IPS-18c (cell line): ENCODE results near the gene SLC25A14.
"Not testable (repeated sequence)": the region's sequence is repeated elsewhere in the genome, so short reads cannot be mapped to it uniquely, and the experiment has no call there.

Experiments used
- H3K4me3 ChIP-seq: 2 replicates; pipeline ENCODE4 v1.7.0; 2013; ENCODE audit warnings: low read depth, mild to moderate bottlenecking, low read length, moderate library complexity; ENCODE audit not compliant: insufficient read depth
- H3K9me3 ChIP-seq: one replicate; pipeline ENCODE4 v1.6.1; 2013; ENCODE audit warnings: mild to moderate bottlenecking, low read length, moderate library complexity; ENCODE audit not compliant: control insufficient read depth, insufficient read depth

Gene SLC25A14

GRCh38 chrX:130339408-130340222, at the start of gene SLC25A14:
Gene SLC25A14, plus strand, starts transcription at chrX:130339919. Its CDS starts 360 bp downstream, at chrX:130340279.
- Histone ChIP-seq H3K4me3 (peak within 1 kb of the TSS; percentile 49), H3K9me3 (peaks cover 7% of the 10 kb centered on the region)

- peaks cover 5% of the 10 kb centered on the region for H3K9me3 ChIP-seq
- no peak overlapping the region for H3K4me3 ChIP-seq
Measured at GRCh38 chrX:130295519-130296296, 44.0 kb upstream of the SLC25A14 start.

- H3K4me3 ChIP-seq = no peak overlapping the region
- H3K9me3 ChIP-seq = peaks cover 5% of the 10 kb centered on the region
Measured at GRCh38 chrX:130296297-130296678, 43.4 kb upstream of the SLC25A14 start.

- Histone ChIP-seq H3K4me3 (no peak overlapping the region), H3K9me3 (peaks cover 5% of the 10 kb centered on the region)
Measured at GRCh38 chrX:130296743-130297142, 43.0 kb upstream of the SLC25A14 start.

- no peak overlapping the region; the same call in 1 of the 2 replicates for H3K4me3 ChIP-seq
- H3K9me3 ChIP-seq = peaks cover 5% of the 10 kb centered on the region
Measured at GRCh38 chrX:130299279-130300009, 40.3 kb upstream of the SLC25A14 start.

- peaks cover 5% of the 10 kb centered on the region for H3K9me3 ChIP-seq
Measured at GRCh38 chrX:130300010-130300282, 39.8 kb upstream of the SLC25A14 start.

GRCh38 chrX:130301405-130301804, 38.3 kb upstream of the SLC25A14 start:
- Histone ChIP-seq H3K4me3 (no peak overlapping the region), H3K9me3 (peaks cover 5% of the 10 kb centered on the region)

More at GRCh38 chrX:130300010-130300282, 39.8 kb upstream of the SLC25A14 start:
- H3K4me3 ChIP-seq = no peak overlapping the region

GRCh38 chrX:130301977-130302376, 37.7 kb upstream of the SLC25A14 start:
- peaks cover 5% of the 10 kb centered on the region for H3K9me3 ChIP-seq
- no peak overlapping the region for H3K4me3 ChIP-seq

- Histone ChIP-seq H3K9me3 (no peaks in the 10 kb centered on the region), H3K4me3 (no peak overlapping the region)
Measured at GRCh38 chrX:130304587-130305368, 34.9 kb upstream of the SLC25A14 start.

GRCh38 chrX:130319886-130320285, 19.8 kb upstream of the SLC25A14 start:
- H3K4me3 ChIP-seq, H3K9me3 ChIP-seq: not testable (repeated sequence)

GRCh38 chrX:130321550-130321949, 18.2 kb upstream of the SLC25A14 start:
- peaks cover 4% of the 10 kb centered on the region for H3K9me3 ChIP-seq
- no peak overlapping the region for H3K4me3 ChIP-seq

- H3K4me3 ChIP-seq = no peak overlapping the region
- peaks cover 3% of the 10 kb centered on the region for H3K9me3 ChIP-seq
Measured at GRCh38 chrX:130330146-130330545, 9.6 kb upstream of the SLC25A14 start.

GRCh38 chrX:130330706-130331105, 9.0 kb upstream of the SLC25A14 start:
- Histone ChIP-seq H3K9me3 (peaks cover 3% of the 10 kb centered on the region), H3K4me3 (no peak overlapping the region)

GRCh38 chrX:130336531-130336930, 3.2 kb upstream of the SLC25A14 start:
- no peak overlapping the region for H3K4me3 ChIP-seq

GRCh38 chrX:130338869-130339268, 850 bp upstream of the SLC25A14 start:
- H3K4me3 ChIP-seq = not testable (repeated sequence)

More at GRCh38 chrX:130336531-130336930, 3.2 kb upstream of the SLC25A14 start:
- H3K9me3 ChIP-seq = peaks cover 3% of the 10 kb centered on the region

GRCh38 chrX:130340271-130340670, 552 bp downstream of the SLC25A14 start:
- peaks cover 7% of the 10 kb centered on the region for H3K9me3 ChIP-seq
- peak overlapping the region; percentile 49 for H3K4me3 ChIP-seq

More at GRCh38 chrX:130338869-130339268, 850 bp upstream of the SLC25A14 start:
- H3K9me3 ChIP-seq = not testable (repeated sequence)

- no peak overlapping the region for H3K4me3 ChIP-seq
- H3K9me3 ChIP-seq = peaks cover 6% of the 10 kb centered on the region
Measured at GRCh38 chrX:130343411-130343810, 3.7 kb downstream of the SLC25A14 start.
